Bronchial epithelial cell (primary cell): Measurements from ENCODE around the gene SHANK3. TPM values are rescaled to one million over a fixed set of nuclear protein-coding genes. Genes with fewer than 3 reads are reported as not detected.

ENCODE experiments used
- DNase-seq: peaks from one replicate; pipeline ENCODE4 v3.0.0-alpha.2; 2010; ENCODE audit warnings: low read depth
- FAIRE-seq: peaks from 2 replicates; lab custom pipeline; 2011; peaks lifted over from hg19 to GRCh38; lab: Jason Lieb, UNC
- H3K27me3 ChIP-seq: 2 replicates; pipeline ENCODE4 v1.5.1; 2011; ENCODE audit warnings: low read length; ENCODE audit not compliant: control insufficient read depth, insufficient read depth
- H3K36me3 ChIP-seq: 2 replicates; pipeline ENCODE4 v1.5.1; 2011; ENCODE audit warnings: low read length; ENCODE audit not compliant: control insufficient read depth, insufficient read depth
- H3K4me3 ChIP-seq: 2 replicates; pipeline ENCODE4 v1.5.1; 2011; ENCODE audit warnings: mild to moderate bottlenecking, low read depth, low read length, control low read depth
- CTCF ChIP-seq: IDR thresholded peaks from 2 replicates; pipeline ENCODE4 v1.5.1; 2011; ENCODE audit warnings: mild to moderate bottlenecking, moderate library complexity, low read length, control low read depth, inconsistent platforms; ENCODE audit not compliant: insufficient read depth, severe bottlenecking
- total RNA-seq: library from RNA; depleted of rRNA; stranded (reverse); fragments of >200 nt; gene quantifications from 2 replicates; pipeline ENCODE4 v1.2.1, GENCODE V29; 2014

SHANK3 gene
- total RNA-seq, 1 donor from 2014 or later, result 0.79 TPM

- DNase-seq, result no peak
- Histone ChIP-seq H3K36me3 (peaks cover 1% of the 10 kb centered on the region), H3K4me3 (no peak overlapping the region), H3K27me3 (no peaks in the 10 kb centered on the region)
- no peak for FAIRE-seq
- peak; percentile 46 for TF ChIP-seq CTCF
These were observed 27.2 kb downstream of the SHANK3 start for GRCh38 chr22:50699756-50700386.

GRCh38 chr22:50700387-50701075 is 27.9 kb downstream of the SHANK3 start:
- DNase-seq (no peak), FAIRE-seq (no peak)
- no peak for TF ChIP-seq CTCF
- H3K36me3 ChIP-seq, result peaks cover 2% of the 10 kb centered on the region
- H3K4me3 ChIP-seq, result no peak overlapping the region
- H3K27me3 ChIP-seq, result no peaks in the 10 kb centered on the region

GRCh38 chr22:50701076-50701419 is 28.4 kb downstream of the SHANK3 start:
- Histone ChIP-seq H3K36me3 (peaks cover 2% of the 10 kb centered on the region), H3K27me3 (no peaks in the 10 kb centered on the region), H3K4me3 (no peak overlapping the region)
- no peak for TF ChIP-seq CTCF
- no peak for FAIRE-seq
- DNase-seq, result no peak

GRCh38 chr22:50701428-50702154 is 29.0 kb downstream of the SHANK3 start:
- no peak for FAIRE-seq
- no peak overlapping the region for H3K4me3 ChIP-seq
- no peak for TF ChIP-seq CTCF
- H3K36me3 ChIP-seq, result peaks cover 4% of the 10 kb centered on the region
- H3K27me3 ChIP-seq, result no peaks in the 10 kb centered on the region
- no peak for DNase-seq

GRCh38 chr22:50702261-50702671 is 29.6 kb downstream of the SHANK3 start:
- no peak for TF ChIP-seq CTCF
- DNase-seq (no peak), FAIRE-seq (no peak)
- Histone ChIP-seq H3K4me3 (no peak overlapping the region), H3K36me3 (peaks cover 4% of the 10 kb centered on the region), H3K27me3 (no peaks in the 10 kb centered on the region)
